NB4 (cell line): ENCODE results near the gene CDH22.

Experiments
- CTCF ChIP-seq: IDR thresholded peaks from one replicate; pipeline ENCODE4 v1.5.1; 2012; ENCODE audit warnings: low read depth, low read length
- MAX ChIP-seq: IDR thresholded peaks from 2 replicates; pipeline ENCODE4 v1.6.1; 2011; ENCODE audit warnings: low read depth, low read length
- MYC ChIP-seq: IDR thresholded peaks from 2 replicates; pipeline ENCODE4 v1.6.1; 2011; ENCODE audit warnings: low read depth, low read length
- POLR2A ChIP-seq: IDR thresholded peaks from 2 replicates; pipeline ENCODE4 v1.6.1; 2011; ENCODE audit warnings: mild to moderate bottlenecking; ENCODE audit not compliant: insufficient read length; ENCODE audit errors: extremely low read depth

GRCh38 chr20:46339037-46339436 lies 30.7 kb upstream of the CDH22 start:
- TF ChIP-seq CTCF, result no peak
- TF ChIP-seq POLR2A, result no peak
- no peak for TF ChIP-seq MAX
- TF ChIP-seq MYC, result no peak
